Activated CD4-positive, CD25-positive, alpha-beta regulatory T cell treated with anti-CD3 and anti-CD28 coated beads, Interleukin-2, amount 50 U/mL, for 24 hours (primary cell): ENCODE measurements around the gene OTOG.
"Not testable (repeated sequence)": the region's sequence is repeated elsewhere in the genome, so short reads cannot be mapped to it uniquely, and the experiment has no call there.

ENCODE experiments used
- ATAC-seq, 2 donors: fragments of 150-1000 bp; cut with Tn5 transposase; one replicate each; pipeline ENCODE4 v1.10.0; 2021; ENCODE audit warnings: mild to moderate bottlenecking in 1 of 2, moderate library complexity in 1 of 2

Gene OTOG

DNA sequence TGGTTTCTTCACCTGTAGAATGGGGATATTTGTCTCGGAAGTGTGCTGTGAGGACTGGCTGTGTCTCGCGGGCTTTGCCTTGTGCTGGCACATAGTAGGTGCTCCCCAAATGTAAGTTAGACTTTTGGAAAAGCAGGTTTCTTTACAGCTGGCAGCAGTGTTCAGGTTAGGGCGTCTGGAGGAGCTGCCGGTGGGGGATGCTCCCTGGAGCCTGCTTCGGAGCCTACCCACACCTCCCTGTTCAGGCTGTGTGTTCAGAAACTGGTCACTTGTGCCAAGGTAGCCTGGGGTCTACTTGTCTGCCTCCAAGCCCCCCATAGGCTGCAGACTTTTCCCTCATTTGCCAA, 60.0 kb downstream of the OTOG start:
- no peak for ATAC-seq

GRCh38 chr11:17607591-17608570, 60.8 kb downstream of the OTOG start:
- no peak for ATAC-seq

GRCh38 chr11:17608821-17609220, 61.8 kb downstream of the OTOG start:
- ATAC-seq, result no peak

DNA sequence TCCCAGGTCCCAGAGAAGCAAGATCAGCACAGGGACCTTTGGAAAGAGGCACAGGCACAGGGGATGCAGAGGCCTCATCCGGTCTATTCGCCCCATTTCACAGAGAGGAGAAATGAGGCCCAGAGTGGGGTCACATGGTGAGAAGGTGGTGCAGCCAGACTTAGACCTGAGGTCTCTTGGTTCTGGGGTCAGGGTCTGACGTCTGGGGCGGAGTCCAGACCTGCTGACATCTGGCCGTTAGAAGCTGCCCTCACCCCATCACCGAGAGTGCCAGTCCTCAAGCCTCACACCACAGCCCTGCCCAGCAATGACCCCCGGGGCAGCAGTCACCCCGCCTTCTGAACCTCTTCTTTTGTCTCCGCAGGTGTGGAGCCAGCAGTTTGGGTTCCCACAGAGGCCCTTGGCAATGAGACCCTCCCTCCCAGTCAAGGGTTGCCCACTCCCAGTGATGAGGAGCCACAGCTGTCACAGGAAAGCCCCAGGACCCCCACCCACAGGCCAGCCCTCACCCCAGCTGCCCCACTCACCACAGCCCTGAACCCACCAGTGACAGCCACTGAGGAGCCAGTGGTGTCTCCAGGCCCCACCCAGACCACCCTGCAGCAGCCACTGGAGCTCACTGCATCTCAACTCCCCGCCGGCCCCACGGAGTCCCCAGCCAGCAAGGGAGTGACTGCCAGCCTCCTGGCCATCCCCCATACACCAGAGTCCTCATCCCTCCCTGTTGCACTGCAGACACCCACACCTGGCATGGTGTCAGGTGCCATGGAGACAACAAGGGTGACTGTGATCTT, 62.4 kb downstream of the OTOG start:
- no peak for ATAC-seq

GRCh38 chr11:17610085-17610894, 63.2 kb downstream of the OTOG start:
- no peak for ATAC-seq

DNA sequence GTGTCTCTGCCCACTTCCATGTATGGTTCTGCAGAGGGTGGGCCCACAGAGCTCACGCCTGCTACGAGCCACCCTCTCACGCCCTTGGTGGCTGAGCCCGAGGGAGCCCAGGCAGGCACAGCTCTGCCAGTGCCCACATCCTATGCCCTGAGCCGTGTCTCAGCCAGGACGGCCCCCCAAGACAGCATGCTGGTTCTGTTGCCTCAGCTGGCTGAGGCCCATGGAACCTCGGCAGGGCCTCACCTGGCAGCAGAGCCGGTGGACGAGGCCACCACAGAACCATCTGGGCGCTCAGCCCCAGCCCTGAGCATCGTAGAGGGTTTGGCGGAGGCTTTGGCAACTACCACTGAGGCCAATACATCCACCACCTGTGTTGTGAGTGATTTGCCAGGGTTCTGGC, 64.0 kb downstream of the OTOG start:
- no peak for ATAC-seq

- no peak for ATAC-seq
Measured at GRCh38 chr11:17611503-17612220, 64.6 kb downstream of the OTOG start.

- no peak for ATAC-seq
Measured at GRCh38 chr11:17612221-17613188, 65.4 kb downstream of the OTOG start.

DNA sequence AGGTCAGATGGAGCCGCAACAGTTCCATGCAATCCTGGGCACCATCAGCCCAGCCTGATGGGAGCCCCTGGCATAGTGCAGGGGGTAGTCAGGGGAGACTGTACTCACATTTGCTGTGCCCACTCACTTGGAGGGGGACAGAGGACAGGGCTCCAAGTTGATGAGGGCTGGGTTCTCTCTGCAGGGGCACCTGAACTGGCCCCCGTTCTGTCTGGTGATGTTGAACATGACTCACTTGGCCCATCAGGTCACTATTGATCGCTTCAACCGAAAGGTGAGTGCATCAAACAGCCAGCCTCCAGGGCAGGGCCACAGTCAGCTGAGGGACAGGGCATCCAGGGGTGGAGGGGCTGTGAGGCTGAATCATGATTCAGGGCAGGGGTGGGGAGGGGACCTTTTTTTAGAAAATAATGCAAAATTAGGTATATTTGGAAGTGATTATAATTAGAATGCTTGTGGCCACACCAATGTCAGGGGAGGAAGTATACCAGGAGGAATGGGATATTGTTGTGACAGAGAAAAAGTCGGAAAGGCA, 66.4 kb downstream of the OTOG start:
- ATAC-seq, result no peak

DNA sequence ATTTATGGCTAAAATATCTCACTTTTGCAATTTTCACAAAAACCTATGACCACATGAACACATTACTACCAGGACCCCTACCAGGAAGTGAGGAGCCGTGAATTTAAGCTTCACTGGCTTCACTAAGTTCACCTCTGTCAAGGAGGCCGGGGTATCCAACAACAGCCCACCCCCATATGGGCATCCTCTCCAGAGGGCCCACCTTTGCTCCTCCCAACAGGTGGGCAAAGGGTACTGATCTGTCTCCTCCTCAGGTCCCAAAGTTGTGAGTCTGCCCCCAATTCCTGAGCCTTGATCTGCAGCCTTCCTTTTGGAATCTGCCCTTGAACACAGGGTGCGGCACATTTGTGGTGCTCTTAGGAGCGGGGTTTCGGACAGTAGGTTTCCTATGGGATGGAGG, 66.9 kb downstream of the OTOG start:
- ATAC-seq, result no peak

- not testable (repeated sequence) for ATAC-seq
Measured at GRCh38 chr11:17622711-17623110, 75.7 kb downstream of the OTOG start.

DNA sequence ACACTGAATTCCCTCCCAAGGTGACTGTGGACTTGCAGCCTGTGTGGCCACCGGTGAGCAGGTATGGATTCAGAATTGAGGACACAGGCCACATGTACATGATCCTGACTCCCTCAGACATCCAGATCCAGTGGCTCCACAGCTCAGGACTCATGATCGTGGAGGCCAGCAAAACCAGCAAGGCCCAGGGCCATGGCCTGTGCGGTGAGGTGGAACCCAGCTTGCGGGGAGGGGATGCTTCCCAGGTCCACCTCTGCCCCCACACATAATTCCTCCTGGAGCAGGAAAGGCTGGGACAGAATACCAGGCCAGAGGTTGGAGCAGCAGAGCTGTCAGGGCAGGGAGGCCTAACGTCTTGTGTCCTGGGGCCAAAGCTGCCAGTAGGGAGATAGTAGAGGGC, 82.1 kb downstream of the OTOG start:
- no peak for ATAC-seq

- ATAC-seq, result no peak
Measured at GRCh38 chr11:17630936-17631335, 83.9 kb downstream of the OTOG start.

- no peak for ATAC-seq
Measured at GRCh38 chr11:17631702-17632365, 84.8 kb downstream of the OTOG start.

- ATAC-seq, result no peak
Measured at GRCh38 chr11:17633279-17633986, 86.4 kb downstream of the OTOG start.

DNA sequence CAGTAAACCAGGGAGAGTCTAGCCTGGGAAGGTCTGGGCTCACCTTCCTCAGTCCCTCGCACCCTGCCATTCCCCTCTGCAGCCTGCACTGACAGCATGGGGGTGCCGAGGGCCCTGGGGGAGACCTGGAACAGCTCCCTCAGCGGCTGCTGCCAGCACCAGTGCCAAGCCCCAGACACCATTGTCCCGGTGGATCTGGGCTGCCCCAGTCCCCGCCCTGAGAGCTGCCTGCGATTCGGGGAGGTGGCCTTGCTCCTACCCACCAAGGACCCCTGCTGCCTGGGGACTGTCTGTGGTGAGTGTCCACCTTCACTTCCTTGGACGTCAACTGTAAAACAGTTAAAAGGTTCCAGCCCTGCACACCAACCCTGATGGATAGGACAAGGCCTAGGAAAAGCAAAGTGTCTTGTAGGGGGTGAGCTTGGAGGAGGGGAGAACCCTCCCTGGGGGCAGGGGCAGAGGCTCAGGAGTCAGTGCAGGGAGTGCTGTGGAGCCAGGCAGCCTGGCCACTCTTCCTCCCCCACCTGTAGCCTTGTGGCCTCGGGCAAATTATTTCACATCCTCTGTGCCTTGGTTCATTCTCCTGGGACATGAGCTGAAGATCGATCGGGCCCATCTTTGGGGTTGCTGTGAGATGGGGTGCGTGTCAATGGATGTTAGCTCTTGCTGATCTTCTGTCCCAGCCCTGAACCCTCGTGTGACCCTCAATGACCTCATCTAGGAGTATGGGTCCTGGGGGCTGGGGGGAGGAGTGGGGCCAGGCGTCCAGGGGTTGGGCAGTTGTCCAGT, 87.1 kb downstream of the OTOG start:
- no peak for ATAC-seq

- ATAC-seq, result no peak
Measured at GRCh38 chr11:17634776-17635550, 87.9 kb downstream of the OTOG start.

DNA sequence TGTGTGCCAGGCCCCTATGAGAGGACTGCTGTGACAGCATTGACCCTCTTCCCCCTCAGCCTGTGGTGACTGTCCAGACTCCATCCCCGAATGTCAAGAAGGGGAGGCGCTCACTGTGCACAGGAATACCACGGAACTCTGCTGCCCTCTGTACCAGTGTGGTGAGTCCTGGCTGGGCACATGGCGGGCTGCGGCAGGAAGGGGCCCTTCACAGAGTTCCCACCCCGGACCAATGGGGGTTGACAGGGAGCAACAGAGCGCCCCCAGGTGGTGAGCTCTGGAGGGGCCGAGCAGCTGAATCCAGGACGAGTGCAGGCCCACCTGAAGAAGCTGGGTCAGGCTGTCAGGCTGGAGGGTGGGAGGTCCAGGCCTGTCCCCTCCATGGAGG, 88.5 kb downstream of the OTOG start:
- no peak for ATAC-seq
